NCI-H82 treated with DMSO at 0.1 percent for 48 hours (cell line): ENCODE measurements around the gene NHERF1.
A peak's percentile ranks its signal among the peaks of the same experiment; 100 is the strongest.

Source experiments
- DNase-seq: peaks from one replicate; lab custom pipeline; 2025; ENCODE audit not compliant: unreplicated experiment; lab: John Stamatoyannopoulos, UW

The NHERF1 gene

DNA sequence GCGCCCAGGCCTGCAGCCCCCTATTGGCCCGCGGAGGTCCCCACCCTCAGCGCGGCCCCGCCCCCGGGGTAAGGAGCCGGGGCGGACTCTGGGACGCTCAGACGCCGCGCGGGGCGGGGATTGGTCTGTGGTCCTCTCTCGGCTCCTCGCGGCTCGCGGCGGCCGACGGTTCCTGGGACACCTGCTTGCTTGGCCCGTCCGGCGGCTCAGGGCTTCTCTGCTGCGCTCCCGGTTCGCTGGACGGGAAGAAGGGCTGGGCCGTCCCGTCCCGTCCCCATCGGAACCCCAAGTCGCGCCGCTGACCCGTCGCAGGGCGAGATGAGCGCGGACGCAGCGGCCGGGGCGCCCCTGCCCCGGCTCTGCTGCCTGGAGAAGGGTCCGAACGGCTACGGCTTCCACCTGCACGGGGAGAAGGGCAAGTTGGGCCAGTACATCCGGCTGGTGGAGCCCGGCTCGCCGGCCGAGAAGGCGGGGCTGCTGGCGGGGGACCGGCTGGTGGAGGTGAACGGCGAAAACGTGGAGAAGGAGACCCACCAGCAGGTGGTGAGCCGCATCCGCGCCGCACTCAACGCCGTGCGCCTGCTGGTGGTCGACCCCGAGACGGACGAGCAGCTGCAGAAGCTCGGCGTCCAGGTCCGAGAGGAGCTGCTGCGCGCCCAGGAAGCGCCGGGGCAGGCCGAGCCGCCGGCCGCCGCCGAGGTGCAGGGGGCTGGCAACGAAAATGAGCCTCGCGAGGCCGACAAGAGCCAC is at the start of gene NHERF1:
TSS of gene NHERF1 (plus strand) at position 100 of the 750 bp plus-strand sequence. CDS start at position 319, 219 bp downstream.
- DNase-seq = peak; percentile 70

DNA sequence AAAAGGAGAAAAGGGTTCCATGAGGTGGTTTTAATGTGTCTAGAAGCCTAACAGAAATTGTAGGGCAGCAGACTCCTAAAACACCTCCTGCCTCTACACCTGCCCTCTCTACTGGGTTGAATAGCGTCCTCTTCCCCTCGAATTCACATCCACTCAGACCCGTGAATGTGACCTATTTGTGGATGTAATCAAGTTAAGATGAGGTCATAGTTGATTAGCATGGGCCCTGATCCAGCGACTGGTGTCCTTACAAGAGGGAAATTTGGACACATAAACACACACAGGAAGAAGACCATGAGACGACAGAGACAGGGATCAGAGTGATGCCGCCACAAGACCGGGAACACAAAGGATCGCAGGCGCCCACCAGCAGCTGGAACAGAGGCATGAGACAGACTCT is 49.2 kb upstream of the NHERF1 start:
- no peak for DNase-seq

DNA sequence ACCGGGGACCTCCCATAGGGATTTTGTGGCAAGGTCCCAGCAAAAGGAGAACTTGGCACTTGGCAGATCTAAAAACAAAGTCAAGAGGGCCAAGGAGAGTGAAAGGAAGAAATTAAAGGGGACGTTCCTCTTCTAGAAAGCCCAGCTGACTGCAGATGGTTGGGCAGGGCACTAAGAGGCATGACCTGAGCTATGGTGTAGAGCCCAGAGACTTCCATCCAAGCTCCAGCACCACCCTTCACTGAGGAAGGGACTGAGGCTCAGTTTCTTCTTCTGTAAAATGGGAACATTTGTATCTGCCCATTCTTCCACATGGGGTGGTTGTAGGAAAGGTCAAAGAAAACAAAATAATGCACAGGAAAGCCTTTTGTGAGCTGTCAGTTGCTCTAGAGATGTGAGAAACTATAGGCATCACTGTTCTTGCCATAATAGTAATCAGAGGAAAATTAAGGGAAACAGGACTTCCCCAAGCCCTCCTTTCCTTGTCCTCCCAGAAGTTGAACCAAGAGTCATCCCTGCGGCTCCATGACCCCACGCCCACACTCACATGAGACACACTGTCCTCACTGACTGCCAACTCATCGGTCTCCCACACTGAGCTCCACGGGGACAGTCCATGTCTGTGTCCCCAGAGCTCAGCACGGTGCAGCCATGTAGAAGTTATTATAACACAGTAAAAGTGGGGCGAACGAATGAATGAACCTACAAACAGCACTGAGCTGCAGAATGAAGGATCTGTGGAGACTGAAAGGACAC is 46.1 kb upstream of the NHERF1 start:
- DNase-seq = no peak

DNA sequence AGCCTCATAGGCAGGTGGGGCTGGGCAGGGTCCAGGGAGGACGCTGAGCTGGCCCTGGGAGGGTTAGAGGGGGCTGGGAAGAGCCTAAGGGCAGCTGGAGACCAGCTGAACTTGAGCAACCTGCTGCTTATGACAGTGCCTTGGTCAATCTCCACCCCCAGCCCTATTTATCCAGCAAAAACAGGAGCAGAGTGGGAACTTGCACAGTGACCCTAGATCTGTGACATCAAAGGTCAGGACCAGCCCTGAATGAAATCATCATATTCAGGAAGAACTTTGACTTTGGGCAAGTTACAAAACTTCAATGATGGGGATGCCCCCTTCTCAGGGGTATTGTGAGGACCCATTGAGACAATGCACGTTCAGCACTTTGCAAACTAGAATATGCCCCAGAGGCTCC is 45.1 kb upstream of the NHERF1 start:
- DNase-seq = no peak

DNA sequence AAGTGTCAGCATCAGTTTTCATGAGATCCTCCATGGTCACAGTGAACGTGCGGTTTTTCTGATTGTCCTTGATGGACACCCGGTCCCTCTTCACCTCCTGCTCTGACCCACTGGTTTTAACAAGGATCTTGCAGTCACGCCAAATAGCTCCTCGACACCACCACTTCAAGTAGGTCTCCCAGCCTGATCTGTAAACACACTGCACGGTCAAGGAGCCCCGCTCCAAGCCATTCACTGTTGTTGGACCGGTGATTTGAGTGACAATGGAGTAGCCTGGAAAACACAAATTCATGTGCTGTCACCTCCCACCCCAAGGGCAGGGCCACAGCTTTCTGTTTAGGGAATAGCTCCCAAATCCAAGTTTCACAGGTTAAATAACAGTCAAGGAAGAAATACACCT is 43.9 kb upstream of the NHERF1 start:
- DNase-seq = no peak

DNA sequence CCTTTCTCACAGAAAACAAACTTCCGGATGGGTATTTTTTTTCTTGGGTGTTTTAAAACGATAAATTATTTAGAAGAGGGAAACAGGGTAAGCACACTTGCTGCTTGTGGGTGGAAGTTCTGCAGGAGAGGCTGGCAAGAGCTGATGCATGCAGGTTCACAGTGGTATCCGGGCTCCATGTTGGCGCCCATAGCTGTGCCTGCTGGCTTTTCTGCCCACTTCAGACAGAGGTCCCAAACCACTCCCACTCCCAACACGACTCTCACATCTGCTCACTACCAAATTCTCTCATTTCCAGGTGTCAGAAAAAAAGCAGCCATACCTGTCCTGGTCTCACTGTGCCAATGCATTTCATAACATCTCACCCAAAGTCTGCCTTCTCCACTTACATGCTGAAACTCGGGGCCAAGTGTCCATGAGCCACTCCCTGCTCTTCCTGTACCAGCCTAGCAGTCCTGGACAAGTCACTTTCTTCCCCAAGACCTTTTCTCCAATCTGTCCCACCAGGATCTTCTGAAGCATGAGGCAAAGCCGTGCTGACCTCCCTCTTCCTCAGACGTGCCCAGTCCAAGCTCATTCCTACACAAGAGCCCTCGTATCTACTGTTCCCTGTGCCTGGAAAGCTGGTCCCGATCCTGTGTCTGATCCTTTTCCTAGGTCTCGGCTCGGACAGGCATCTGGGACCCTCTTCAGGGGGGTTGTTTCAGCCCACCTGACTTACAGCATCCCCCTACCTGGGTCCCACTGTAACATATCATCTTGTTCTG is 37.2 kb upstream of the NHERF1 start:
- DNase-seq = no peak

DNA sequence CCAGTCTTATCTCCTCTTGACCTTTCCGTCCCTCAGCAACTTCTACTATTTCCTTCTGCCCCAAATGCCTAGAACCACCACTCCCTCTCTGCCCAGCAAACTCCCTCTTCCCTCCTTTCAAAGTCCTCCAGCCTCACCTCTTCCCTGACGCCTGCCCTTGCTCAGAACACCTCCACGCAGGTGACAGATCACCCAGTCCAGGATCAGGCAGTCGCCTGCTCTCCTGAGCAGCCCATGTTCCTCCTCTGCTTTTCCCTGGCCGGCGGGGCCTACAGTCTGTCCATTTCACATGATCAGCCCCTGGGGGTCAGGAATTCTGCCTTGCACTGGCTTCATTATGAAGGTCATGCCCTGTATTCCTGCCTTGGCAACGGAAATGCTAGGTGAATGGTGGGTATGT is 36.1 kb upstream of the NHERF1 start:
- DNase-seq = no peak

DNA sequence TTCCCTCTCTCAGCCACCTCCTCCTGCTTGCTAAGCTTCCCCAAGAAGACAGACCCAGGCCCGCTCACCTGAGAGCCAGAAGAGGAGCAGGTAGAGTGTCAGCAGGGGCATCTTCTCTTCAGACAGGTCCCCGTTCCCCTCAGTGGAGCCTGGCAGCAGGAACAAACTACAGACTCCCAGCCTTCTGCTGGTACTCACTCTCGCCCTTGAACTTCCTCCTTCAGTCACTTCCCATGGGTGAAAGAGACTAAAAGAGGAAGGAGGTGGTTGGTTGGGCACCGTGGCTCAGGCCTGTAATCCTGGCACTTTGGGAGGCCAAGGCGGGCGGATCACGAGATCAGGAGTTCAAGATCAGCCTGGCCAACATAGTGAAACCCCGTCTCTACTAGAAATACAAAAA is 35.7 kb upstream of the NHERF1 start, which contains the start of gene CD300LF:
TSS of gene CD300LF (minus strand) at position 168 of the 400 bp plus-strand sequence. CDS start at position 111, 57 bp downstream.
- DNase-seq = no peak

DNA sequence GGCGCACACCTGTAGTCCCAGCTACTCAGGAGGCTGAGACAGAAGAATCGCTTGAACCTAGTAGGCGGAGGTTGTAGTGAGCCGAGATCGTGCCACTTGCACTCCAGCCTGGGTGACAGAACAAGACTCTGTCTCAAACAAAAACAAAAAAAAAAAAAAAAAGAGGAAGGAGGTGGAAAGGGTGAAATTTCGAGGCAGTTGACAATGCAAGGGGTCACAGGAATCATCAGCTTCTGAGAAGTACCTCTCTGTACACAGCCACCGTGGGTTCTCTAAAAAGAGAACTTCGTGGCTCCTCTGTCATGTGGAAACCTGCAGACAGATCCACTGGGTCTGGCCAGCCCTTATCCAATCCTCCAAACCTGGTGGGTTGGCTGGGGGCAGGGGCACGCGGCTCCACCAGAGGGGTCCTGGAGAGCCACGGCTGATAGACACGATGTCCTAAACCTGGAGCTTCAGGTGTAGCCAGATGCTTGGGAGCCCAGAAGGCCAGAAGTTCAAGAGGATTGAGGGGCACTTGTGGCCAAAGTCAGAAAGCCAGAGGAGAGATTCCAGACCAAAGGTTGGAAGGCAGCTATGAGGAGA is 35.2 kb upstream of the NHERF1 start:
- no peak for DNase-seq

DNA sequence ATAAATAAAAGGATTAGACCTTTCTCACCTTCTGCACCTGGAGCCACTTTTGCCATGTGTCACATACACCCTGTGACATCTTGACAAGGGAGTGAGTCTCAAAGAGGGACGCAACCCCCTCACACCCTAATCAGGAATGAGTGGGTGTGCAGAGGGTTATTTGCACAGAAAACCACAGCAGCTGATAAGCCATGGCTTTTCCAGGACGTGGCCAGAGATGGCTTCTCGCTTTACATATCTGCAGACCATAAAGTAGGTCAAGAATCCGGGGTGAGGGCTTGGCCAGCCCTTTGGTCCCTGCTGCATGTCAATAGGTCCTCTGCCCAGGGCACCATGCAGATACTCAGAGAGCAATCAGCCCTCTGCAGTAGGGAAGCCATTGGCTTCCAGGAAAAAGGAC is 33.3 kb upstream of the NHERF1 start:
- DNase-seq = no peak

DNA sequence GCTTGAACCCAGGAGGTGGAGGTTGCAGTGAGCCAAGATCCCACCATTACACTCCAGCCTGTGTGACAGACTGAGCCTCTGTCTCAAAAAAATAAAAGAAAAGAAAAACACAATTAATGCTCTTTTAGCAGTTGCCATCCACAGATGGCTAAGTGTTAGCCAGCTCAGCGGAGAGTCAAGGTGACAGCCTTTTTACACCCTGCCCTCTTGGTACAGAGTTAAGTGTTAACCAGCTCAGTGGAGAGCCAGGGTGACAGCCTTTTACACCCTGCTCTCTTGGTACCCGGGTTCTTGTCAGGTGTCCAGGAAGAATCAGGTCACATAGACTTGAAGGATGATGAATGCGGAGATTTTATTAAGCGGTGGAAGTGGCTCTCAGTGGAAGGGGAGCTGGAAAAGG is 27.9 kb upstream of the NHERF1 start:
- DNase-seq = no peak

DNA sequence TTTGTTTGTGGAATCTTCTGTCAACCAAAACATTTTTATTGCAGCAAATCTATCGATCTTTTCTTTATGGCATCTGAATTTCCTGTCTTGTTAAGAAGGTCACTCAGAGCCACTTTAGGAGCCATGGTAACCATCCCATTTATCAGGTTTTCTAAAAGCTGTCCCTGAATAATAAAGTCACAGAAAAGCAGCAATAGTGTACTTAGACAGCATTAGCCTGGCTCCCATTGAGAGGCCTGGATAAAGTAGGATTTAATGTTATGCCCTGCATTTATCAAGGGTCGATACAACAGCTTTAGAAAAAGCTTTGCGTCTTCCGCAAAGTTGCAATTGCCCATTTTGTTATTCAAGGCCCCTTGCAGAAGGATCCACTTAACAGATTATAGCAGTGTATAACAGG is 25.6 kb upstream of the NHERF1 start:
- peak; percentile 22 for DNase-seq

DNA sequence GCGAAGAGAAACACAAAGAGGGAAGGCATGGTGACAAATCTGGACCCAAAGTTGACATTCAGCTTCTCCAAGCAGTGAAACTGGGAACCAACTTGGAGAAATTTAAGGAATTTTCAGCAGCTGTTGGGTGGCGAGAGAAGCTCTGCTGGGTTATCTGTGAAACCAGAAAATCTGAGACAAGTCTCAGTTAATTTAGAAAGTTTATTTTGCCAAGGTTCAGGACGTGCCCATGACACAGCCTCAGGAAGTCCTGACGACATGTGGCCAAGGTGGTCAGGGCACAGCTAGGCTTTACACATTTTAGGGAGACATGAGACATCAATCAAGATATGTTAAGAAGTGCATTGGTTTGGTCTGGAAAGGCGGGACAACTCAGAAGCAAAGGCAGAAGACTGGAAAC is 24.5 kb upstream of the NHERF1 start:
- DNase-seq = no peak

DNA sequence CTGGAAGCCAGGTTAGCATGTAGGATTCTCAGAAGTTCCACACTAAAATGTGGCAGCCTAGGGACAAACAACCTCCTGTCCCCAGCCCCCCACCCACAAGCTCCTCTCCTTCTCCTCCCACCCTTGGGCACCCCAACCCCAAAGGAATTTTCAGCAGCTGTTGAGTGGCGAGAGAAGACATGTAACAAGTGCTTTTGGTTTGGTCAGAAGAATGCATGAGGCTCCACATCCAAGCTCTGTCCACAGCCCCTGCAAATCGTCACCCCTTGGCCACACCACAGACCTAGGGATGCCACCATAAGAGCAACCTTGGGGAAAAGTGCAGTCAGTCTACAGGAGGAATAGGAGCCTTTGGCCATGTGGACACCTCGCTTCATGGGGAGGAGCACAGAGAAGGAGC is 23.3 kb upstream of the NHERF1 start:
- DNase-seq = no peak

DNA sequence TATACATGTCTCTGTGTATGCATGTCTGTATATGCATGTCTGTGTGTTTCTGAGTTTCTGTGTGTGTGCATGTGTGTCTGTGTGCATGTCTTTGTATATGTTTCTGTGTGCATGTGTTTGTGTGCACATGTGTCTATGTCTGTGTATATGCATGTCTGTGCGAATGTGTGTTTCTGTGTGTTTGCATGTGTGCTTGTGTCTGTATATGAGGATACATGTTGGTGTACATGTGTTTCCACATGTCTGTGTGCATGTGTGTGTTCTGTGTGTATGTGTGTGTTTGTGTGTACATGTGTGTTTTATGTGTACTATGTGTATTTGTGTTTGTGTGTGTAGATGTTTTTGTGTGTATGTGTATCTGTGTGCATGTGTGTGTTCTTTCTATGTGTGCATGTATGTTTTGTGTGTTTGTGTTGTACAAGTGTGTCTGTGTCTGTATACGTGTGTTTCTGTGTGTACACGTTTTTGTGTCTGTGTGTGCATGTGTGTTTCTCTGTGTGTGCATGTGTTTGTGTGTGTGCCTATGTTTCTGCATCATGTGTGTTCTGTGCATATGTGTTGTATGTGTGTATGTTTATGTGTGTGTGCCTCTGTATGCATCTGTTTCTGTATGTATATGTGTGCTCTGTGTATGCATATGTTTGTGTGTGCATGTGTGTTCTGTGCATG is 20.3 kb upstream of the NHERF1 start:
- DNase-seq = no peak

DNA sequence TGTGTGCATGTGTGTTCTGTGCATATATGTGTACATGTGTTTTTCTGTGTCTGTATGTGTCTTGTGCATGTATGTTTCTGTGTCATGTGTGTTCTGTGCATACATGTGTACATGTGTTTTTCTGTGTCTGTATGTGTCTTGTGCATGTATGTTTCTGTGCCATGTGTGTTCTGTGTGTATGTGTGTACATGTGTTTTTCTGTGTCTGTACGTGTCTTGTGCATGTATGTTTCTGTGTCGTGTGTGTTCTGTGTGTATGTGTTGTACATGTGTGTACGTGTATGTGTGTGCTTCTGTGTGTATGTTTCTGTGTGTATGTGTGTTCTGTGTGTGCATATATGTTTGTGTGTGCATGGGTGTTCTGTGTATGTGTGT is 19.7 kb upstream of the NHERF1 start:
- DNase-seq = no peak

DNA sequence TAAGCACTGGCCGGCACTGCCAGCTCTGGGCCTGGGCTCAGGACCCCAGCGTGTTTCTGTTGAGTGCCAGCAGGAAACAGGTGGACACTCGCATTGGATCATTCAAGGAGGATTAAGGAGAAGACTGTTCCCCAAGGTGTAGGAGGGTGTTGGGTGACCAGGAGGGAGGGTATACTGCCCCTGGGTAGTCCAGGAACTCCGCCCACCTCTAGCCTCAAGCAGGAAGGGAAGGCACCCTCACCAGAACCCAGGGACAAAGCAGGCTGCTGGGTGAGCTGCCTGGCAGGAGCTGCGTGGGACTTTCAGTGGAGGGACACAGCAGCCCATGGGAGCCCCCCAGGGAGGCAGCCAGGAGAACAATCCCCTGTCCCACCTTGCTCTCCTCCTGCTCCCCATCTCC is 19.1 kb upstream of the NHERF1 start:
- DNase-seq = no peak

DNA sequence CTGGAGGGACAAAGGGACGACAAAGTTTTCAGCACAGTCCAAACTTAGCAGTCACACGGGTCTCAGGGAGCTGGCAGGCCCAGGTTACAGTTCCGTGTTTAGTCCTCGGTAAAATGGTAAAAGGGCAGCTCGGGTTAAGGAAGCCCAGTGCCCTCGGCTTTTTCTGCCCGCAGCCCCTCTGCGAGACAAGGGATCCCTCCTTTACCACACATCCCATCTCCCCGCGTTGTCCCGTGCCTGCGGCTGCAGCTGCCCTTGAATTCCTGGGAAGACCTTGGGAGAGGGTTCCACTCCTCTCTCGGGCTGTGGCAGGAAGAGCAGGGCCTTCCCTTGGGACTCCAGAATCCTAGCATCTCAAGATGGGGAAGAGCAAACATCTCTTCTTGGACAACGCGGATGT is 18.6 kb upstream of the NHERF1 start:
- no peak for DNase-seq

DNA sequence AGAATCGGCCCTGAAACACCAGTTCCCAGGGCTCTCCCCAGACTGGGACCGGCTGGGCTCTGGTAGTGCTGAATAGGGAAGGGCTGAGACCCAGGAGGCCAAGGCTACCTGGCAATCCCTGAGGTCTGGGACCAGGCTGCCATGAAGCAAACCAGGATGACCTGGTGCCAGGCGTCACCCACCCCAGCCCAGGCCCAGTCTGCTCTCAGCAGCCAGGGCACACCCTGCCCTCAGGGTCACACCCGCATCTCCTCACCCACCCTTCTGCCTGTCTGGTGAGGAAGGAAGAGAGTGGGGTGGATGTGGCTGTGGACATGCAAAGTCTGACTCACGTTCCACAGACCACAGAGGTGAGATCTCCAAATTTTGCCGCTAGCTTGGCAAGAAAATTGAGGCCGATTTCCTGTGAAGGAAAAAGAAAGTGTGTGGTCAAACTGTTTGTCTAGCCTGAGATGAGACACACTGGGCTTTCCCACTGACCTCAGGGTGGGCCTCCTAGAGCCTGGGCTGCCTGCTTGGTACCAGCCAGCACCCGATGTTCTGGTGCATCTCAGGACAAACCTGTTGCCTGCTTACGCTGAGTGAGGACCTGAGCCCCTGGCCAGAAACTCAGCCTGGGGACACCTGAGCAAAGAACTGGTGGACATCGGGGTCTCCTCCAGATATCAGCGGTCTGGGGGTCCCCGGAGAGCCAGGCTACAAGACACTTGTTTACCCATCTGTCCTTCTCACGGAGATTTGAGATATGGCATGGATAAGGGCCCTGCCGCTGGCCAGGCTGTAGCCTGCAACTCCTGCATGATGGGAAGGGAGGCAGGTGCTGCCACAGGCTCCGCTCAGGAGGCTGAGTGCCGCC is 17.7 kb upstream of the NHERF1 start:
- no peak for DNase-seq

DNA sequence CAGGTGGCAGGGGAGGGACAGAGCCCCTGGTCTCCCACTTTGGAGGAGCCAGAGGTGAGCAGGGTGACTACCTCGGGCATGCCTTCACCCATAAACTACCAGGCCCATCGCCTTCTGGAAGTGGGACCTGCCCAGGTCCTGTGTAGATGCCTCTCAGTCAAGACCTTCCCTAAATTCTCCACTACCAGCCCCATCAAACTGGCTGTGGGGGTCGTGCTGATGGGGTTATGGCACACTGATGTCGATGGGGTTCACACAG is 17.2 kb upstream of the NHERF1 start:
- no peak for DNase-seq
